Kidney epithelial cell (primary cell): ENCODE measurements around the gene COA3. TPM values are rescaled to one million over a fixed set of nuclear protein-coding genes. Genes with fewer than 3 reads are reported as not detected.
A peak's percentile ranks its signal among the peaks of the same experiment; 100 is the strongest.

Experiments used
- DNase-seq: peaks from one replicate; pipeline ENCODE4 v3.0.0-alpha.2; 2010; ENCODE audit warnings: low read depth
- H3K27me3 ChIP-seq: 2 replicates; pipeline ENCODE4 v1.6.0; 2011; ENCODE audit warnings: low read length; ENCODE audit not compliant: control insufficient read depth, insufficient read depth
- H3K36me3 ChIP-seq: 2 replicates; pipeline ENCODE4 v1.5.1; 2011; ENCODE audit warnings: low read length; ENCODE audit not compliant: control insufficient read depth, insufficient read depth
- H3K4me3 ChIP-seq: 2 replicates; pipeline ENCODE4 v1.5.1; 2011; ENCODE audit warnings: low read depth, mild to moderate bottlenecking, control low read depth, low read length
- CTCF ChIP-seq: IDR thresholded peaks from 2 replicates; pipeline ENCODE4 v1.5.1; 2011; ENCODE audit warnings: mild to moderate bottlenecking, moderate library complexity, low read length, control low read depth, inconsistent platforms; ENCODE audit not compliant: insufficient read depth, poor library complexity, severe bottlenecking
- total RNA-seq: library from RNA; depleted of rRNA; stranded (reverse); fragments of >200 nt; gene quantifications from 2 replicates; pipeline ENCODE4 v1.2.3, GENCODE V29; 2015

The COA3 gene
- total RNA-seq, 1 donor from 2014 or later: 48.3 TPM

- Histone ChIP-seq H3K4me3 (peak overlapping the region; percentile 57), H3K36me3 (no peaks in the 10 kb centered on the region), H3K27me3 (peaks cover 2% of the 10 kb centered on the region)
- no peak for TF ChIP-seq CTCF
- DNase-seq: no peak
These were observed 16.8 kb downstream of the COA3 start for GRCh38 chr17:42781639-42782165.

GRCh38 chr17:42780851-42781638 lies 17.5 kb downstream of the COA3 start:
- Histone ChIP-seq H3K27me3 (peaks cover 2% of the 10 kb centered on the region), H3K4me3 (peak overlapping the region; percentile 57), H3K36me3 (peaks cover under 1% of the 10 kb centered on the region)
- no peak for TF ChIP-seq CTCF
- DNase-seq: no peak

GRCh38 chr17:42779936-42780850 lies 18.3 kb downstream of the COA3 start, which contains the start of gene WNK4:
Gene WNK4, plus strand, starts transcription at chr17:42780610. Its CDS starts 89 bp downstream, at chr17:42780699.
- no peak for TF ChIP-seq CTCF
- DNase-seq: no peak
- H3K27me3 ChIP-seq: peaks cover 2% of the 10 kb centered on the region

GRCh38 chr17:42779304-42779935 lies 19.1 kb downstream of the COA3 start:
- Histone ChIP-seq H3K36me3 (peaks cover 3% of the 10 kb centered on the region), H3K4me3 (no peak overlapping the region), H3K27me3 (peaks cover 2% of the 10 kb centered on the region)
- no peak for DNase-seq
- no peak for TF ChIP-seq CTCF

More at GRCh38 chr17:42779936-42780850, 18.3 kb downstream of the COA3 start, which contains the start of gene WNK4:
- peaks cover 3% of the 10 kb centered on the region for H3K36me3 ChIP-seq
- H3K4me3 ChIP-seq: peak within 1 kb of the TSS; percentile 57

GRCh38 chr17:42778570-42778969 lies 19.9 kb downstream of the COA3 start:
- no peak overlapping the region for H3K4me3 ChIP-seq
- no peak for DNase-seq
- no peaks in the 10 kb centered on the region for H3K27me3 ChIP-seq
- TF ChIP-seq CTCF: no peak
- peaks cover 3% of the 10 kb centered on the region for H3K36me3 ChIP-seq
